HEK293T (cell line): ENCODE results near the gene MBD3L5.

ENCODE experiments used
- CTCF ChIA-PET: fragments of 350-600 bp; formaldehyde crosslinking; extraction: SDS; loops from one replicate; lab custom pipeline; 2021; ENCODE audit warnings: antibody characterized with exemption, inconsistent platforms; lab: Yijun Ruan, JAX
- POLR2A ChIA-PET: fragments of 350-600 bp; formaldehyde crosslinking; extraction: SDS; loops from one replicate; lab custom pipeline; 2020; ENCODE audit warnings: antibody characterized with exemption, inconsistent platforms; lab: Yijun Ruan, JAX
- DNase-seq: peaks from one replicate; pipeline ENCODE4 v3.0.0; 2012; ENCODE audit warnings: mixed read lengths; ENCODE audit errors: extremely low spot score
- ARNT ChIP-seq: fragments of 450-650 bp; IDR thresholded peaks from 2 replicates; pipeline ENCODE4 v1.6.1; 2017; ENCODE audit warnings: mild to moderate bottlenecking
- BHLHE40 ChIP-seq: fragments of 450-650 bp; IDR thresholded peaks from 2 replicates; pipeline ENCODE4 v1.6.1; 2016; ENCODE audit warnings: mild to moderate bottlenecking, moderate library complexity, borderline replicate concordance
- CTBP1 ChIP-seq: fragments of 450-650 bp; IDR thresholded peaks from 2 replicates; pipeline ENCODE4 v1.6.1; 2016; ENCODE audit warnings: borderline replicate concordance
- ELF4 ChIP-seq: fragments of 450-650 bp; IDR thresholded peaks from 2 replicates; pipeline ENCODE4 v1.6.1; 2017; ENCODE audit warnings: antibody characterized with exemption
- FOXA1 ChIP-seq: fragments of 450-650 bp; IDR thresholded peaks from 2 replicates; pipeline ENCODE4 v1.6.1; 2016; ENCODE audit warnings: mild to moderate bottlenecking
- FOXK2 ChIP-seq: fragments of 450-650 bp; IDR thresholded peaks from 2 replicates; pipeline ENCODE4 v1.6.1; 2016; ENCODE audit warnings: mild to moderate bottlenecking
- FOXM1 ChIP-seq: fragments of 450-650 bp; IDR thresholded peaks from 2 replicates; pipeline ENCODE4 v1.6.1; 2017; ENCODE audit warnings: mild to moderate bottlenecking, borderline replicate concordance
- HDGF ChIP-seq: fragments of 450-650 bp; IDR thresholded peaks from 2 replicates; pipeline ENCODE4 v1.6.1; 2017; ENCODE audit warnings: antibody characterized with exemption, borderline replicate concordance
- L3MBTL2 ChIP-seq: fragments of 450-650 bp; conservative IDR thresholded peaks from 2 replicates; pipeline ENCODE4 v1.6.1; 2016; ENCODE audit warnings: mild to moderate bottlenecking
- LEF1 ChIP-seq: fragments of 450-650 bp; IDR thresholded peaks from 2 replicates; pipeline ENCODE4 v1.6.1; 2017; ENCODE audit warnings: mild to moderate bottlenecking, borderline replicate concordance
- NFRKB ChIP-seq: fragments of 450-650 bp; IDR thresholded peaks from 2 replicates; pipeline ENCODE4 v1.6.1; 2016; ENCODE audit warnings: mild to moderate bottlenecking, moderate library complexity
- PKNOX1 ChIP-seq: fragments of 450-650 bp; IDR thresholded peaks from 2 replicates; pipeline ENCODE4 v1.6.1; 2016
- SP1 ChIP-seq: fragments of 450-650 bp; IDR thresholded peaks from 2 replicates; pipeline ENCODE4 v1.6.1; 2017
- SUZ12 ChIP-seq: fragments of 450-650 bp; IDR thresholded peaks from 2 replicates; pipeline ENCODE4 v1.6.1; 2016; ENCODE audit warnings: mild to moderate bottlenecking
- TARDBP ChIP-seq: fragments of 450-650 bp; IDR thresholded peaks from 2 replicates; pipeline ENCODE4 v1.6.1; 2016
- ZNF384 ChIP-seq: fragments of 450-650 bp; IDR thresholded peaks from 2 replicates; pipeline ENCODE4 v1.6.1; 2016

MBD3L5 gene

GRCh38 chr19:6999933-7000332, 30.4 kb upstream of the MBD3L5 start:
- CTCF ChIA-PET, result no interaction called here
- no peak for TF ChIP-seq L3MBTL2
- TF ChIP-seq FOXM1, result no peak
- no peak for DNase-seq
- POLR2A ChIA-PET, result no interaction called here

- TF ChIP-seq ELF4, result no peak
- TF ChIP-seq L3MBTL2, result no peak
- TF ChIP-seq CTBP1, result no peak
- no peak for TF ChIP-seq NFRKB
- TF ChIP-seq ARNT, result no peak
- no peak for TF ChIP-seq BHLHE40
- TF ChIP-seq SUZ12, result no peak
- no peak for DNase-seq
- ChIA-PET POLR2A (no interaction called here), CTCF (no interaction called here)
Observed at GRCh38 chr19:7000333-7000732, 30.0 kb upstream of the MBD3L5 start.

- ChIA-PET CTCF (interaction anchor here (0.7 kb wide), 1 partner anchor 16 kb away, joined by 3 read pairs; no protein-coding TSS in a partner anchor), POLR2A (no interaction called here)
- TF ChIP-seq ARNT (no peak), ELF4 (no peak), FOXA1 (no peak), SP1 (no peak), BHLHE40 (no peak), NFRKB (no peak)
- DNase-seq, result no peak
Observed at GRCh38 chr19:7000816-7001215, 29.6 kb upstream of the MBD3L5 start.

- TF ChIP-seq PKNOX1 (no peak), FOXA1 (no peak), HDGF (no peak), SUZ12 (no peak), CTBP1 (no peak), TARDBP (no peak), BHLHE40 (no peak), SP1 (no peak), FOXK2 (no peak), LEF1 (no peak), ZNF384 (no peak), ELF4 (no peak), ARNT (no peak)
- DNase-seq, result no peak
Observed at GRCh38 chr19:7004313-7004931, 26.0 kb upstream of the MBD3L5 start.

GRCh38 chr19:7006135-7006704, 24.2 kb upstream of the MBD3L5 start:
- no peak for TF ChIP-seq PKNOX1
- TF ChIP-seq ARNT, result no peak
- no peak for TF ChIP-seq ELF4
- TF ChIP-seq LEF1, result no peak
- POLR2A ChIA-PET, result no interaction called here
- CTCF ChIA-PET, result no interaction called here
- no peak for DNase-seq

More at GRCh38 chr19:7004313-7004931, 26.0 kb upstream of the MBD3L5 start:
- ChIA-PET CTCF (no interaction called here), POLR2A (no interaction called here)

GRCh38 chr19:7007859-7008258, 22.5 kb upstream of the MBD3L5 start:
- TF ChIP-seq SP1, result no peak
- CTCF ChIA-PET, result no interaction called here
- no peak for DNase-seq
- POLR2A ChIA-PET, result no interaction called here

- POLR2A ChIA-PET, result no interaction called here
Observed at GRCh38 chr19:7010722-7011593, 19.4 kb upstream of the MBD3L5 start.

GRCh38 chr19:7013678-7014077, 16.7 kb upstream of the MBD3L5 start:
- ChIA-PET POLR2A (no interaction called here), CTCF (no interaction called here)
- TF ChIP-seq BHLHE40, result no peak
- TF ChIP-seq L3MBTL2, result no peak
- no peak for TF ChIP-seq FOXM1
- no peak for TF ChIP-seq ARNT
- TF ChIP-seq CTBP1, result no peak
- TF ChIP-seq PKNOX1, result no peak
- no peak for TF ChIP-seq SUZ12
- TF ChIP-seq NFRKB, result no peak
- TF ChIP-seq SP1, result no peak
- TF ChIP-seq ELF4, result no peak
- TF ChIP-seq FOXA1, result no peak
- no peak for TF ChIP-seq HDGF
- no peak for TF ChIP-seq TARDBP
- TF ChIP-seq LEF1, result no peak
- no peak for TF ChIP-seq FOXK2
- TF ChIP-seq ZNF384, result no peak
- DNase-seq, result no peak

More at GRCh38 chr19:7010722-7011593, 19.4 kb upstream of the MBD3L5 start:
- no peak for DNase-seq
- TF ChIP-seq NFRKB (no peak), TARDBP (no peak), FOXA1 (no peak), SP1 (no peak)
- CTCF ChIA-PET, result no interaction called here
